GM18873 (cell line): ENCODE data around the gene MBTPS2.
"Not testable (repeated sequence)": the region's sequence is repeated elsewhere in the genome, so short reads cannot be mapped to it uniquely, and the experiment has no call there.

ENCODE experiments used
- ATAC-seq: cut with Tn5 transposase; IDR thresholded peaks from one replicate; pipeline ENCODE4 v1.9.1; 2021; ENCODE audit warnings: mild to moderate bottlenecking, moderate library complexity, moderate number of reproducible peaks; ENCODE audit not compliant: unreplicated experiment, low FRiP score

Gene MBTPS2

DNA sequence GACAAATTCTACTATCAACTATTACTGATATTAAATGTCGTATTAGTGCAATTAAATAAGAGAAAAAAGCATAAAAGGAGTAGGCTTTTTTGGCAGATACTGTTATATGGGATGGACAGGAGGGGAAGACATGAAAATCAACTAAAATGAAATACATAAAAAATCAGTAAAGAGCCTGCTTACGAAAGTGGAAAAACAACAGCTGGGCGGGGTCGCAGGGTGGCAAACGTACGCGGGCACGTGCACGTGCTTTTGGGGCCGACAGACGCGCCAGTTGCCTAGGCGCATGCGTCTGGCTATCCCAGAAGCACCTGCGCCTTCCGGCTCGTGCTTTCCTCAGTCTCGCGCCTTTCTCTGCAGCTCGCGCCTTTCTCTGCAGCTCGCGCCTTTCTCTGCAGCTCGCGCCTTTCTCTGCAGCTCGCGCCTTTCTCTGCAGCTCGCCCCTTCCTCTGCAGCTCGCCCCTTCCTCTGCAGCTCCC lies 16.6 kb downstream of the MBTPS2 start, which contains the start of gene YY2:
Gene YY2 (plus strand): TSS at position 51 of the 479 bp plus-strand sequence. CDS start 498 bp downstream, outside the sequence.
- ATAC-seq: no peak

DNA sequence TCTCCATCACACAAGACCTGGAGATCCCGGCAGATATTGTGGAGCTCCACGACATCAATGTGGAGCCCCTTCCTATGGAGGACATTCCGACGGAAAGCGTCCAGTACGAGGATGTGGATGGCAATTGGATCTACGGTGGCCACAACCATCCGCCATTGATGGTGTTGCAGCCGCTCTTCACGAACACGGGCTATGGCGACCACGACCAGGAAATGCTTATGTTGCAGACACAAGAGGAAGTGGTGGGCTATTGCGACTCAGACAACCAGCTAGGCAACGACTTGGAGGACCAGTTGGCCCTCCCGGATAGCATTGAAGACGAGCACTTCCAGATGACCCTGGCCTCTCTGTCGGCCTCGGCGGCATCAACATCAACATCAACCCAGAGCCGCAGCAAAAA lies 17.1 kb downstream of the MBTPS2 start:
- no peak for ATAC-seq

DNA sequence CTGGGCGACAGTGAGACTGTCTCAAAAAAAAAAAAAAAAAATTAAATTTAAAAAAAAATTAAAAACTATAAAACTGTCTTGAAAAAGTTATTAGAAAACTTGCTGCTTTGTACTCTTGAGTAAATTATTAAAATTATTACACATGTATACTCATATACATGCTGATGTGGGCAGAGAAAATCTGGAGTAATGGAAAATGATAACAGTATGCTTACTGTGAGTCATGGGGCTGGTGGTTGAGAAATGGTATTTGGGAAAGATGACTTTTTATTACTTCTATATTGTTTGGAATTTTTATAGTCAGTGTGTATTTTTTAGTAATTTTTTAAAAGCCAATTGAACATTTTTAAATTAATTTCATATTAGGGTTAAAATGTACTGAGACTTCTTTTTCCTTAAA lies 23.8 kb downstream of the MBTPS2 start:
- ATAC-seq: no peak

DNA sequence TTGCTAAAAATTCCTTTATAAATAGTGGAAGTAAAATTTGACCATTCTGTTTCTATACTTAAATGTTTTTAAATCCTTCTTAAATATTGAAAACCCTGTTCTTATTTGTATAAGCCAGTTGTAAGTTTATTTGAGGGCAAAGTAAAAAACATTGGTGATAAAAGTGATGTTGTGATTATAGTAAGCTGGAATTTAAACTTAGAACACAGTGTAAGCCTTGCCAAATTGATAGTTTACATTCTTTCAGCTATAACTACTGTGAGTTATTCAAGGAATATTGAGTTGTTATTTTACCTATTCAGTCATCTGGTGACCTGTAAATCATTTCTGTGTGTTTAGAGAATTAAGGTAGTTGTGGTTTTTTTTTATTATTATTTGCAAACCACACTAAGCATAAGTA lies 26.0 kb downstream of the MBTPS2 start:
- no peak for ATAC-seq

DNA sequence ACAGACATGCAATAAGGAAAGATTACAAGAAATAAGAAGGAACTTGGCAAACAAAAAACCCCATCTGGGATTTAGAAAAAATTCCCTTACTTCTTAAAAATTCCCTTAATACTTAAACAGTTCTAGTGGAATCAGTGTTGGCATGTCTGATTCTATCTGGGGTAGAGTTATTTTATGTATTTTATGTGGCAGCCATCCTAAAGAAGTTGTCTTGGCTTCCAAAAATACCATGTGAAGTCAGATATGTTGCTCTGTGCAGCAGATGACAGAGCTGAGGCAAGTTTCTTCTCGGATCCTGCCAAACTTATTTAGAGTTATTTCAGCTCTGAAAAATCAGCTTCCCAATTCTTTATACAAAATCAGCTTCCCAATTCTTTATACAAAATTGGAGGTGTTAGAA lies 31.1 kb downstream of the MBTPS2 start:
- ATAC-seq: no peak

DNA sequence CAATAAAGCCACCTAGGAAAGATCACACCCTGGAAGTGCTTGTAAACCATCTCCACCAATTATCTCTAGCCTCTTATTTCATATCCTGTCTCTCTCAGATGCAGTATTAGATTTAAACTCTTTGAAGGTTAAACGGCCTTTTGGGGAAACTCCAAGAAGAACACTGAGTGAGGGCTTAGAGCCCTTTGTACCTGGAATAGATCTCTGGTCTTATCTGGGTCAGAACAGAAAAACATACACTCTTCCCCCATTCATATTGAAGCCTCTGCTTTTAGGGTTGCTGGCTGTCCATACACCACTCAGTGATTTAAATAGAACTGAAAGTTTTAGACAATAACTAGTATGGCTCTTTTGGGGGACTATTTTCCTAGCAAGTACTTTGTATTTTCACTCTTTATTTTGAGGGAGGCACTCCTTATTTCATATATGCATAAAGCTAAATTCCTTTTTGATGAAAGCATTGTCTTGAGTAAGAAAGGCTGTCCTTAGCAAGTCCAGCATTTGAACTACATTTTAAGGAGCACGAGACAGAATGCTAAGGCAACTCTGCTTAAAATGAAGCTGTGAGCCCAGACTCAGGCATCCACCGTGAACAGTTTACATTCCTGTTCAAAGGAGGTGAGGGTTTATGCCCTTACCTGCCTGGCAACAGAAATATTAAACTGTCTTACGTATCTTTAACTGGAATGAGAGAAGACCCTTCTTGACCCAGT lies 33.8 kb downstream of the MBTPS2 start:
- ATAC-seq: no peak

DNA sequence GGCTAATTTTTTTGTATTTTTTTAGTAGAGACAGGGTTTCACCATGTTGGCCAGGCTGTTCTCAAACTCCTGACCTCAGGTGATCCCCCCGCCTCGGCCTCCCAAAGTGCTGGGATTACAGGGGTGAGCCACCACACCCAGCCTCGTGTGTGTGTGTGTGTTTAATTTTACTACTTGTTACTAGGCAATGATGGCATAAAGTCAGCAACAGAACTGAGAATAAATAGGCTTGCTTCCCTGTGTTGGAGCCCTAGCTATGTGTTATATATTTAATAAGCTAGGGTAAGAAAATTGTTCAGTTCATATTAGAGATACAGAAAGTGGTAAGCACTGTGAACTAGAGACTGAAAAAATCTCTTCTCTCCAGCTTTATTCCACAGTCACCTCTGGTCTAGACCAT lies 34.8 kb downstream of the MBTPS2 start:
- not testable (repeated sequence) for ATAC-seq

DNA sequence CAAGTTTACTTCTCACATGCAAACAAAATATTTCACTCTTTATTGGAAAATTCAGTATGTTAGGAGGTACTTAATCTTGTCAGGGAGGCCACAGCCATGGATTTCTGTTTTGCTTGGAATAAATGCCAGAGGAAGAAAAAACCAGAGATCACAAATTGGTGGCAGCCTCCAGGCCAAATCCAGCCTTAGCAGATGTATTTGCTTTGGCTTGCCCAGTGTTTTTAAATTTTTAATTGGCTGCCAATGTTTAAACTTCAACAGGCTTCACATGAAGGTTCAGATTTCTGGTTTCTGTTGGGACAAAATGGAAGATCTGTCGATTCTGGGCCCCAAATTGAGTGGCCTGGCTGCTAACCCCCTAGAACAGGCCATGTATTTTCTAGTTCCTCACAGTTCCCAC lies 35.6 kb downstream of the MBTPS2 start:
- ATAC-seq: no peak

DNA sequence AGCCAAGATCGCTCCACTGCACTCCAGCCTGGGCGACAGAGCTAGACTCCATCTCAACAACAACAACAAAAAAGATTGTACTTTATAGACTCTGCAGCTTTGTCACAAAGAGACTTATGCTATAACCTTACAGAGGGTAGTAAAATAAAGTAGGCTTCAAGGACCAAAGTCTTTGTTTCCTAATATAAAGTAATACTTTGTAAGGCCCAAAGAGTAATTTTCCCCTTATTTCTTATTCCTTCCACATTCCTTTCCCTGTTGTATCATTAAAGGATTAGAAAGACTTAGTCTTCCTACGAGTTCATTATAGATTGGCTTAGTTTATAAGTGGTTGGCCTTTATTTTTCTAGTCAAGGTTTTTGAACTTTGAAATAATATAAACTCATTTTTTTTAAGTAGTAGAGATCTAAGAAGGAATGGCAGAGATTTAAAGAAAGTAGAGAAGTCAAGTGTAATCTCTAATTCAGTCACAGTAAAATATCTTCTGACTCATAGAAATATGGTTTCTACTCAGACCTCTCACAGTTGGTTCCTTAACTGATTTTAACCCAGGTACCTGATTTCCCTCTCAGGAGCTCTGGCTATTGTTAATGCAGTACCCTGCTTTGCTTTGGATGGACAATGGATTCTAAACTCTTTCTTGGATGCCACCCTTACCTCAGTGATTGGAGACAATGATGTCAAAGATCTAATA lies 42.6 kb downstream of the MBTPS2 start:
- no peak for ATAC-seq

DNA sequence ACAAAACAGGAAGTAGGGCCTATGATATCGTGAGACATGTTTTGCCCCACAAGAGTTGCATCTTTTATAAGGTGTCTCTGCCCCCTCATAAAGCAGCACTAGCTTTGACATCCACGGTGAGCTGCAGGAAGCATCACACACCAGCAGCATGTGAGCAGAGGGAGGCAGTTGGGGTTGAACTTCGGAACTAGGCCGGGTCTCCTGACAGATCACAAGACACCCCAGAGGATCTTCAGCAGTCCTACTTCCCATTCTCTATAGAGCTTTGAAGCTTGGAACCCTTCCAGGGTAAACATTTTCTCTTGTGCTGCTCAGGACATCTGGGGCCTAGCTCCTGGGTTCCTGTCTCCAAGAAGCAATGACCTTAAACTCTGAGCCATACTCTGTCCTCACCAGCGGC lies 43.8 kb downstream of the MBTPS2 start:
- no peak for ATAC-seq

DNA sequence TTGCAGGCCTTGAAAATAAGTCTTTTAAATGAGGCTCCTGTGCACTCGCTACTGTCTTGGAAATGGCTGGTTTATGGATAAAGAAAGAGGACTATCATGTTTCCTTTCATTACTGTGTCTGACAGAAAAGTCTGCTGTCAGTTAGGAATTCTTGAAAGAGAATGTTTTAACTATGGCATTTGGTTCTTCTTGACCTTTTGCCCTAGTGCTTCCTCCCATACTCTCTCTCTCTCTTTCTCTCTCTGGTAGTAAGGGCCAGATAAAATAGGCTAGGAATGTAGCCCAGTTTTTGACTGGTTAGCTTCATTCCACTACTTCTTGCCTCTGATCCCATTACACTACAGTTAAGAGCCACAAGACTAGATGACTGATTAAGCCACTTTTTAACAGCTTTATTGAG lies 46.2 kb downstream of the MBTPS2 start:
- ATAC-seq: no peak

DNA sequence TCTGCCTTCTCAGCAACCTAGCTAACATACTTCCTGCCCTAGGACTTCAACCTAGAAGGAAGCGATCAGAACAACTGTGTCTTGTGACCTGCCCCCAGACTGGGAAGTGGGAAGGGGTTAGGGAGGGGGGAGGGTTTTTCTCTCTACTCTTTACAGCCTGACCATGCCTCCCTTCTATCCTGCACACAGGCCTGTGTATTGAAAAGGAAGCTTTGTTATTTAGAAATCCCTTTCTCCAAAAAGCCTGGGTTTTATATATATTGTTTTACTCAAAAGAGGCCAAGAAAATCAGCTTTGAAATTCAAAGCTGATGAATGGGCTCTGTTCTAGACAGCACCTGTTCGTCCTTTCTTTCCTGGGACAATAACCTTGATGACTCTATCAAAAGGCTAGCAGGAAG lies 65.9 kb downstream of the MBTPS2 start:
- ATAC-seq: no peak

DNA sequence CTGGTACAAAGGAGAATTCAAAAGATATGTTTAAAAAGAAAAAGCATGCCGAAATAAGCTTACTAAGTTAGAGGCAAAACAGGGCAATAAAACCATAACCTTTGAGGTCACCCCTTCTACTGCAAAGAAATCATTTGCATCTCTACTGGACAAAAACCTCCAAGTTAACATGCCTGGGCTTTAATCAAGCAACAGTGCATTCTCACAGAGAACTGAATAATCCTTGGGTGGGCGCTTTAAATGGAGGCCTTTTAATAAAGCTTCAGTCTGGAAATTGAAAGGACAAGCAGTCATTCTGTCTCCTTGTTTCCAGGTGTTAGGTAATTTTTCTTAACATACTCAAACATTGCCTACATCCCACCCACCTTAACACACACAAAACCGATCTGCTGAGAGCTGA lies 66.5 kb downstream of the MBTPS2 start:
- ATAC-seq: no peak

DNA sequence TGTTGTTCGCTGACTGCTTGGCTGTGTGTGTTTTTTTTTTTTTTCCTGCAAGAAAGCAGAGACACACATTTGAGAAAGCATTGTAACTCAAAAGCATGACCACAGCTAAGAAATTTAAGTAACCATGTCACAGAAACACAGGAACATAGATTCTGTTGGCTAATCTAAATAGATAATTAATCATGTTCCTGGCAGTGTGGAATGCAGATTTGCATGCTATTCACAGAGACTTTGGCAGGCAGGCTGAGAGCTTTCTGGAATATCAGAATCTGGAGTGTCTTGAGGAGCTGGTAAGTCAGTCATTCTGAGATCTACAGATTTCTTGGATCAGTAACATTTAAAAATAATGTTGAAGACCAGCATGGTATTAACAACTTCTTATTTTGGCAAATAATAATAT lies 67.8 kb downstream of the MBTPS2 start:
- ATAC-seq: no peak

DNA sequence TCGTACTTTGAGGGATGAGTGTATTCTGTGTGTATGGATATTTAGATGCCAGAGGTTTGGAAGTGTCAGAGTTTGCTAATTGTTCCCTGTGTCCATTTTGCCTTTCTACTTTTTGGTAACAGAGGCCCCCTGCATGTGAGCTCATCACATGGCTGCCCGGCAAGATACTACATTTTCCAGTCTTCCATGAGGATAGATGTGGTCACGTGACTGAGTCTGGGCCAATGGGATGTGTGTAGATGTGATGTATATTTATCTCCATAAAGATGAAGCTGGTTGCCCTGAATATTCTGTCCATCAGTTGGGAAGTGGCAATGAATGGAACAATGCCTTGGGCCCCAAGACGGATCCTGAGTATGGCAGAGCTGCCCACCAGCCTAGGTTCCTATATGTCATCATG lies 72.1 kb downstream of the MBTPS2 start:
- no peak for ATAC-seq

DNA sequence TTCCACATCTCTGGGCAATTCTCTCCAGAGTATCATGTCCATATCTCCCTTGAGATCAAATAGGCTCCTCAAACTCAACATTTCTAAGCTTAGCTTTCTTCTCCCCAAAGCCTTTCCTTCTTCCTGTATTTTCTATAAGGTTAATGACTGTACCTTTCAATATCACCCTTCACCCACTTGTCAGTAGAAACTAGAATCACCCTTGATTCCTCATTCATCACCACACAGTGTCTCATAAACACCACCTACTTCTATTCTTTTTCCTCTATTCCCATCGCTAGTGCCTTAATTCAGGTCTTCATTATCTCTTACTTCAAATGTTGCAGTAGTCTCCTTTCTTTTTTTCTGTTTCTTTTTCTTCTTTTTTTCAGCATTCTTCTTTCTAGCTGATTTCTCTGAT lies 72.8 kb downstream of the MBTPS2 start:
- ATAC-seq: no peak

DNA sequence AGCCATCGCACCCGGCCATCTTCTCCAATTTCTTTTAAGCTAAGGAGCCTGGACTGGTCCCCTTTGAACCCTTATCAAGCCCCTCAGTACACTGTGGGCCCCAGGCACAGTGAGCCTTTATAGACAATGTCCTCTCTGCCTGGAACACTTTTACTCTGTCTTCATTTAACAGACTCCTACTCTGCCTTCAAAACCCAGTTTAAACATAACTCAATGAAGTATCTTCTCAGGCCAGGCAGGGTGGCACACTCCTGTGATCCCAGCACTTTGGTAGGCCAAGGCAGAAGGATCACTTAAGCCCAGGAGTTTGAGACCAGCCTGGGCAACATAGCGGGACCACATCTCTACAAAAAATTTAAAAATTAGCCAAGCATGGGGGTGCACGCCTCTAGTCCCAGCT lies 73.6 kb downstream of the MBTPS2 start:
- ATAC-seq: no peak

DNA sequence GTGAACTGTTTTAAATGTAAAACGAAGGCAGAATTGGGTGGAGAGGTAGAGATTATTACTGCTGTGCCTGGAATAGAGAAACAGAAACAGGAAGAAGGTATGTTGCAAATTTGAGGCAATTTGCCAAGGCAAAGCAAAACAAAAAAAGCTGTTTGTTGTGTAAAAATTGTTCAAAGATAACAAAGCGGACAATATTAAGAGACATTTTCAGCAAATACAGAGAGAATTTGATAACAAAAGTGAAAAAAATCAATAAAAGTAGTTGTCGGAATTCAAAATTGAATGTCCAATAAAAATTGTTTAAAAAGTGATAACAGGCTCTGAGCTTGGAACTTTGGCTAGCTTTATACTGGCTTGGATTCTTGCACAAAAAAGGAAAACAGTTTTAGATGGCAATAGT lies 86.7 kb downstream of the MBTPS2 start:
- no peak for ATAC-seq

DNA sequence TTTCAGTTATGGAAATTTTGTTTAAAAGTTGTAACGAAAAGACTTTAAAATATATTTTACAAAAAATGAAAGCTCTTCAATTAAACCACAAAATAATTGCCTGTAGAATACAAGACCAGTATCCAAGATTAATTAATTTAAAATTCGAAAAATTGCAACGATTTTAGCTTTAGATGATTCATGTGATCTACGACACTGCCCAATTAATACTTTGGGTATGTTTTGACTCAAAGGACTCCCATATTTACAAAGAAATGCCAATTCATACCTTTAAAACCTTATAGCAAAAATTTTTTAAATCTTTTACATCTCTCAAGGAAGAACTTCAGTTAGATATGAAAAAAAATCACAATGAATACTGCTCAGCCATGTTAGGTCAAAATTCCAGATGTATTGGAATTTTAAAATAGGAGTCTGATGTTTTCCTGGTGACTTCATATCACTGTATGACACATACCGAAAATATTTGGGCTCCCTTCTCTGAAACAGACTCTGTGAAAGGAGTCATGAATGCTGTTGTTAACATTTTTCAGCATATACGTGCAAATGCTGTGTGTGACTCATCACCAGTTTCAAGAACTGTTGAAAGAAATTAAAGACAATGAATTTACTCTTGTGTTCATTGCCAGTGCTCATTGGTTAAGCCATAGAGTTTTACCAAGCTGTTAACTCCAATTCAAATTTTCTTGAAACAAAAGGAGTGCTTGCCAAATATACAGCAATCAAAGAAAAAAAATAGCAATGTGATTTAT lies 87.3 kb downstream of the MBTPS2 start:
- ATAC-seq: peak; percentile 73

DNA sequence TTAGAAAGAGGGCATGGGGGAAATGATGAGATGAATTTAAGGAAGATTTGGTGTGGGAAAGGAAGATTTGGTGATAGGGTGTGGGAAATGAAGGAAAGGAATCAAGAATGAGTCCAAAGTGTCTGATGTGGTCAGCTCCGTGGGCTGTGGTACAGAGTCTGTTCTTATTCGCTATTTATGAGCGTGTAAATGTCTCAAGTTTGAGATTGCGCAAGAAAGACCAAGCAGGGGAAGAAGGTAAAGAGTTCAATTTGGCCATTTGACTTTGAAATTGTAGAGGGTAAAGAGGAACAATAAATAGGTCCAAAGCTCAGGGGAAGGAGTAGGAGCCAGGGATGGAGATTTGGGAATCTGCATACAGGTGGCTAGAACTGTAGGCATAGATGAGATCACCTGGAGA lies 89.8 kb downstream of the MBTPS2 start:
- ATAC-seq: no peak

DNA sequence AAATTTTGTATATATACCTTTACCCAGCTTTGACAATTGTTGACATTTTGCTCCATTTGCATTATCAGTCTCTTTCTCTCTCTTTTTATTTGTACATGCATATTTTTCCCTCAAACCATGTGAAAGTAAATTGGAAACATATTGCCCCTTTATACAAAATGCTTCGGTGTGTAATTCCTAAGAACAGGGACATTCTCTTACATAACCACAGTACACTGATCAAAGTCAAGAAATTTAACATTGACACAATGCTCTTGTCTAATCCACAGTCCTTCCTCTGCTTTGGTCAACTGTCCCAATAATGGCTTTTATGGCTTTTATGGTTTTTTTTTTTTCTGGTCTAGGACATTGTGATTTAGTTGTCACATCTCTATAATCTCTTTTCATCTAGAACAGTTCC lies 91.6 kb downstream of the MBTPS2 start:
- ATAC-seq: no peak
